ENCODE data around the gene INPP5A. TPM values are rescaled to one million over a fixed set of nuclear protein-coding genes. Genes with fewer than 3 reads are reported as not detected.

The INPP5A gene
- total and polyA plus RNA-seq, 2 of the 13 experiments (the other 11 are each of a cell fraction or from before 2014, with no cell fraction given): 17.5 to 37.9 TPM

DNA sequence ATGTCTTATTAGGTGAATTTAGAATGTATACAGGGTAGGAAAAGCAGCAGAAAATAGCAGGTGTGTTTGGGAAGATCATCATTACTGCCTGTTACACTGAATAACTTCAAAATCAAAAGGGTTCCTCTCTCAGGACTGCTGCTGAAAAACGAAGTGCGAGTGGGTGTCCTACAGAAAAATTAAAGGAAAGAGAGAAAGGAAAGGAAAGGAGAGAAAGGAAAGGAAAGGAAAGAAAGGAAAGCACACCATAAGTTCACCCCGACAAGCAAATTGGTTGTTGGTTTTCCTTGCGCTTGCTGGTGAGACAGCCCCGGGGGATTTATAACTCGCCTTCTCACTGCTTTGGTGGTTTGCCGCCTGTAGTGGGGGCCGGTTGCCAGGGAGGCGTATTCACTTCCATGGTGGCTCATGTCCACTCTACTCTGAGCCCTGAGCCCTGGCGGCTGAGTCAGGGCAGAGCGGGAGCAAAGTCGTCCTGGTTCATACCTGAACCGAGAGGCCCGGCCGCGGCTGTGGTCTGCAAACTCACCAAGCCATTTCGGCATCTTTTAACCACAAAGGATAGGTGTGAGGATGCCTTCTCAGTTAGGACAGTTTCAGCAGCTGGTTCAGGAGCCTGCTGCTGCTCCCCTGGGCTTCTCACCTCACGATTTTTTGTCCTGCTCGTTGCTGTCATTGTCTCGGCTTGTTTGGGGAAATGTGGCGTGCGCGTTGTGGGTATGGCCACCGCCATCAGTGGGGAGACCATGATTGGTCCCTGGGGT lies 26.1 kb downstream of the INPP5A start:
- WGBS (ENCODE audit: low lambda C conversion rate): 94% methylated on average over 21 of the region's 24 CpGs

DNA sequence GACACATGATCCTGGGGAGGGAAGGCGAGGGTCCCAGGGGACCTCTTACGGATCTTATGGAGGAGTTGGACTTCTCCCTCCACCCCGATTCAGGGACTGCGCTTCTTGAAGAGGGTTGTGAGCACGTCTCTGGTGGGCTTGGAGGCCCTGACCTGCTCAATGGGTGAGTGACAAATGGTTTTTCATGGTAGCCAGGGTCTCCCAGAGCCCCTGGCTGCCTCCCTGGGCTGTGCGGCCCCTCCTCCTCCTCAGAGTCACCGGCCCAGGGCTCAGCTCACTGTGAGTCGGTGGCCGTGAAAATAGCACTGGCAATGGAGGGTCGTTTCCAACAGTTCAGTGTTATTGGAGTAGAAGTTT lies 26.6 kb downstream of the INPP5A start:
- no peak overlapping the region for H3K4me2 ChIP-seq (ENCODE audit: low read depth, low read length)
- H2AFZ ChIP-seq (ENCODE audit: low read length): no peak overlapping the region
- no peaks in the 10 kb centered on the region for H3K36me3 ChIP-seq (replicated peaks in 1 of 2; ENCODE audit: control insufficient read depth in 1 of 2, insufficient read depth in 2 of 2, low read length in 2 of 2)
- ChIA-PET CTCF (ENCODE audit: low intra/inter-chr PET ratio, low total read pairs) (no interaction called here), POLR2A (no interaction called here)
- ATAC-seq (no peak), FAIRE-seq (no peak), DNase-seq (ENCODE audit: low spot score) (no peak)
- H3K27ac ChIP-seq (ENCODE audit: extremely low read length, insufficient read depth, low read length): no peak overlapping the region
- H3K79me2 ChIP-seq (ENCODE audit: insufficient read depth, low read length): peaks cover 13% of the 10 kb centered on the region
- intact Hi-C loops (cut with micrococcal nuclease; ENCODE audit: unreplicated experiment) (no loop called here), in situ Hi-C loops (cut with HindIII; ENCODE audit: extremely low pct_ligation_motif_present, low pct_unique_long_range_greater_than_20kb) (no loop called here)
- TF ChIP-seq, protein P1, sequence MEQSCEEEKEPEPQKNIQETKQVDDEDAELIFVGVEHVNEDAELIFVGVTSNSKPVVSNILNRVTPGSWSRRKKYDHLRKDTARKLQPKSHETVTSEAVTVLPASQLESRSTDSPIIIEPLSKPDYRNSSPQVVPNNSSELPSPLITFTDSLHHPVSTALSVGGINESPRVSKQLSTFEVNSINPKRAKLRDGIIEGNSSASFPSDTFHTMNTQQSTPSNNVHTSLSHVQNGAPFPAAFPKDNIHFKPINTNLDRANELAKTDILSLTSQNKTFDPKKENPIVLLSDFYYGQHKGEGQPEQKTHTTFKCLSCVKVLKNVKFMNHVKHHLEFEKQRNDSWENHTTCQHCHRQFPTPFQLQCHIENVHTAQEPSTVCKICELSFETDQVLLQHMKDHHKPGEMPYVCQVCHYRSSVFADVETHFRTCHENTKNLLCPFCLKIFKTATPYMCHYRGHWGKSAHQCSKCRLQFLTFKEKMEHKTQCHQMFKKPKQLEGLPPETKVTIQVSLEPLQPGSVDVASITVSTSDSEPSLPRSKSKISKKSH (CRISPR knock-in tag; IDR thresholded peaks at IDR 0.05; ENCODE audit: borderline replicate concordance): no peak
- TF ChIP-seq STAG1 (CRISPR knock-in tag; IDR thresholded peaks at IDR 0.05) (no peak), KLF9 (CRISPR knock-in tag; IDR thresholded peaks at IDR 0.05; ENCODE audit: low read depth) (no peak), ZNF703 (CRISPR knock-in tag; IDR thresholded peaks at IDR 0.05; ENCODE audit: borderline replicate concordance) (no peak)
- 0 out of 2 replicates have a peak, but pooled peaks cover under 1% of the 10 kb centered on the region for H4K20me1 ChIP-seq (ENCODE audit: insufficient read depth, low read length)
- no peaks in the 10 kb centered on the region for H3K4me1 ChIP-seq (ENCODE audit: insufficient read depth, low read length)
- WGBS (ENCODE audit: low lambda C conversion rate): 94% methylated on average over 6 of the region's 10 CpGs
- BruUV-seq (replicated peaks): no TSS peak
- no peaks in the 10 kb centered on the region for H3K27me3 ChIP-seq (ENCODE audit: control insufficient read depth in 1 of 2, insufficient read depth in 2 of 2, low read length in 2 of 2)
- H3K9ac ChIP-seq (ENCODE audit: insufficient read depth, low read depth, low read length): no peak overlapping the region
- no peaks in the 10 kb centered on the region for H3K9me3 ChIP-seq (ENCODE audit: low read length)
- no peak overlapping the region for H3K4me3 ChIP-seq (replicated peaks in 1 of 3; ENCODE audit: insufficient read depth in 1 of 3, low read depth in 2 of 3, low read length in 3 of 3)

More for the DNA sequence above, 26.1 kb downstream of the INPP5A start:
- no peaks in the 10 kb centered on the region for H3K9me3 ChIP-seq (ENCODE audit: low read length)
- H3K4me1 ChIP-seq (ENCODE audit: insufficient read depth, low read length): no peaks in the 10 kb centered on the region
- ATAC-seq (peak; percentile 35; the same call in 2 of the 3 replicates), FAIRE-seq (no peak), DNase-seq (ENCODE audit: low spot score) (no peak)
- H3K4me3 ChIP-seq (replicated peaks in 1 of 3; ENCODE audit: insufficient read depth in 1 of 3, low read depth in 2 of 3, low read length in 3 of 3): no peak overlapping the region
- H2AFZ ChIP-seq (ENCODE audit: low read length): no peak overlapping the region
- H3K9ac ChIP-seq (ENCODE audit: insufficient read depth, low read depth, low read length): no peak overlapping the region
- TF ChIP-seq SIX4 (CRISPR knock-in tag; IDR thresholded peaks at IDR 0.05): no peak
- TF ChIP-seq MAFF (IDR thresholded peaks at IDR 0.05; ENCODE audit: low read depth, low read length): no peak
- no peak for TF ChIP-seq TGIF2 (CRISPR knock-in tag; IDR thresholded peaks at IDR 0.05)
- H3K27me3 ChIP-seq (ENCODE audit: control insufficient read depth in 1 of 2, insufficient read depth in 2 of 2, low read length in 2 of 2): no peaks in the 10 kb centered on the region
- BruUV-seq (replicated peaks): no TSS peak
- H3K27ac ChIP-seq (ENCODE audit: extremely low read length, insufficient read depth, low read length): no peak overlapping the region
- CTCF ChIA-PET (ENCODE audit: low intra/inter-chr PET ratio, low total read pairs): no interaction called here
- no peak overlapping the region for H3K4me2 ChIP-seq (ENCODE audit: low read depth, low read length)
- in situ Hi-C loops (cut with HindIII; ENCODE audit: extremely low pct_ligation_motif_present, low pct_unique_long_range_greater_than_20kb): no loop called here
- intact Hi-C loops (cut with micrococcal nuclease; ENCODE audit: unreplicated experiment): no loop called here
- POLR2A ChIA-PET: no interaction called here
- peaks cover 13% of the 10 kb centered on the region for H3K79me2 ChIP-seq (ENCODE audit: insufficient read depth, low read length)
- H3K36me3 ChIP-seq (replicated peaks in 1 of 2; ENCODE audit: control insufficient read depth in 1 of 2, insufficient read depth in 2 of 2, low read length in 2 of 2): no peaks in the 10 kb centered on the region
- H4K20me1 ChIP-seq (ENCODE audit: insufficient read depth, low read length): no peaks in the 10 kb centered on the region

Data from HepG2 (cell line).